IPS DF 4.7 (cell line): Measurements from ENCODE around the gene CDHR5.

Experiments
- DNase-seq: peaks from one replicate; pipeline ENCODE4 v3.0.0-alpha.2; 2013; ENCODE audit warnings: low spot score; ENCODE audit errors: extremely low read depth

CDHR5 gene

GRCh38 chr11:611001-611996 lies 13.5 kb downstream of the CDHR5 start:
- DNase-seq = no peak

- DNase-seq = no peak
Observed at GRCh38 chr11:610146-610801, 14.5 kb downstream of the CDHR5 start.

- no peak for DNase-seq
Observed at GRCh38 chr11:609341-609811, 15.4 kb downstream of the CDHR5 start.

- DNase-seq = no peak
Observed at GRCh38 chr11:608791-609251, 15.9 kb downstream of the CDHR5 start.

GRCh38 chr11:607971-608659 lies 16.6 kb downstream of the CDHR5 start:
- no peak for DNase-seq

- DNase-seq = no peak
Observed at GRCh38 chr11:607020-607780, 17.6 kb downstream of the CDHR5 start.

GRCh38 chr11:606245-606644 lies 18.5 kb downstream of the CDHR5 start:
- no peak for DNase-seq

- DNase-seq = no peak
Observed at GRCh38 chr11:605286-606129, 19.2 kb downstream of the CDHR5 start.

- no peak for DNase-seq
Observed at GRCh38 chr11:603154-603553, 21.6 kb downstream of the CDHR5 start.

GRCh38 chr11:601573-602245 lies 23.0 kb downstream of the CDHR5 start:
- no peak for DNase-seq

GRCh38 chr11:598005-598680 lies 26.6 kb downstream of the CDHR5 start:
- DNase-seq = no peak

GRCh38 chr11:597166-597725 lies 27.5 kb downstream of the CDHR5 start:
- DNase-seq = no peak

GRCh38 chr11:596374-596773 lies 28.4 kb downstream of the CDHR5 start:
- DNase-seq = no peak

GRCh38 chr11:595400-595799 lies 29.4 kb downstream of the CDHR5 start:
- DNase-seq = no peak

- DNase-seq = no peak
Observed at GRCh38 chr11:593347-593746, 31.4 kb downstream of the CDHR5 start.

- no peak for DNase-seq
Observed at GRCh38 chr11:592918-593317, 31.8 kb downstream of the CDHR5 start.

GRCh38 chr11:592501-592900 lies 32.3 kb downstream of the CDHR5 start:
- DNase-seq = no peak

- DNase-seq = no peak
Observed at GRCh38 chr11:590997-591396, 33.8 kb downstream of the CDHR5 start.

- no peak for DNase-seq
Observed at GRCh38 chr11:589798-590197, 35.0 kb downstream of the CDHR5 start.
